ENCODE measurements around the gene LRRC66.

LRRC66 gene

GRCh38 chr4:52006887-52007286 is 13.3 kb downstream of the LRRC66 start:
- no peak for DNase-seq

DNA sequence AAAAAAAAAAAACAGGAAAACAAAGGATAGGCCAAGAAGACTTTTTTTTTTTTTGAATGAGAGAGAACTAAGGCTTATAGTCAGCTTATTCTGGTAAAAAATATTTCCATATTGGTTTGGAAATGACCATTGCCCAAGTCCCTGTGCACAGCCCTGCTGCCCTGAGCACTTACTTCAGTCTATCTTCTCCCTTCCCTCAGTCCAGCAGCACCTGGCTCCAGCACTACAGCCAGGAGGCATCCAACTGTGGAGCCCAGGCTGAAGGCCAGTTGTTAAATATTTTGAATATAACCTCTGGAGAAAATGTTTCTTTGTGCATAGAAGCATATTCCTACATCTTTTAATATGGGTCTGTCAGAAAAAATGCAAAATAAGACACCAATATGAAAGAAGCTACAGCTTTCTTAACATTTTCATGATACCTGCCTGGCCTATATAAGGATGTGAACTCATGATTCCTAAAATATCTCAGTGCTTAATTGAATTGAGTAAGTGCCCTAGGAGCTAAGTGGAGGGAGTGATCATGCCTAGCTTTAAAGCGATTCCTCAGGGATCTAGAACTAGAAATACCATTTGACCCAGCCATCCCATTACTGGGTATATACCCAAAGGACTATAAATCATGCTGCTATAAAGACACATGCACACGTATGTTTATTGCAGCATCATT is 14.4 kb downstream of the LRRC66 start:
- no peak for DNase-seq

DNA sequence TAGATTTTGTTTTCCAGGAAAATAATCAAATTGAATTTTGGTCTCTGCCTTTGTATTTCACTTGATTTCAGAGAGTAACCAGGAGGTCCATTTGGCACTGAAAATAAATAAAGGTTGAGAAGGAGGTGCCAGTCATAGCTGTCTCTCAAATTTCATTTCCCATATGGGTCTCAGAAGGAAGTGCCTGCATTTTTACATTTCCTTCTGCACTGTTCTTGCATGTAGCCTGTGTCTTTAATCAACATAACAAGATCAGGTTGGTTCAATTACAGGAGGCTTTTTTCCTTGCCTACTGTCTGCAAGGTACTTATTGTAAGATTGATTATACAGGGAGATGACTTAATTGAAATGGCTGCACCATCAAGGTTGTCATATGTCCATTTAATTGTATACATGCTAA is 15.7 kb downstream of the LRRC66 start:
- no peak for DNase-seq

DNA sequence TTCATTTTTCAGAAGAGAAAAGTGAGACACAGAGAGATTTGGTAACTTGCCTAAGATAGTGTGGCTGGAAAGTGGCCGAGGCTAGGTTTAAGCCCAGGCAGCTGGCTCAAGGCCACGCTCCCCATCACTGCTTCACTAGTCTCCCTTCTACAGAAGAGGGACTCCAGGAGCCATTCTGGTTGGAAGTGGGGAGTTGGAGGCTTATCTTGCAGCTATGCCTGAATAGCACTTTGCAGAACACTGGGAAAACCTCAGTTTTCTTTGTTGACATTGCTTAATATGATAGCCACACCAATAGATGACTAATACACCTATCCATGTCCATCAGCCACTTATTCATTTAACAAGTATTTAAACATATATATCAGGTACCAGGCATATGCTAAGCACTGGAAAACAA is 18.5 kb downstream of the LRRC66 start:
- DNase-seq, result no peak

DNA sequence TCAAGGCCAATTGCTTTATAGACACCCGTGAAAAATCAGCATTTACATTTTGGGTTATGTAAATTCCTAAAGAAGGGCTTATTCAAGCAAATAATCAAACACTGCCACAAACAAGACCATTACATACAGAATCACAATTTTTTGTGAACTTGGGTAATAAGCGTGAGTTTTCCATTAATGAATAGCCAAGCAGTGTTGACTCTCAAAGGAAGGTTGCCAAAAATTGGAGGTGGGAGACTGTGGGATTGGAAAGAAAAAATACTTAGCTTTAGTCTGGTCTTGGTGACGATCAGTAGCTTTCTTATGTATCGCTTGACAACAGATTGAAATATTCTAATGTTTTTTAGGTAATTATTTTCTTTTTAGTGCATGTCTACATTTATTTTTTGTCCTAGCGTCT is 20.9 kb downstream of the LRRC66 start:
- DNase-seq, result no peak

GRCh38 chr4:51998837-51999236 is 21.3 kb downstream of the LRRC66 start:
- no peak for DNase-seq

GRCh38 chr4:51997647-51998046 is 22.5 kb downstream of the LRRC66 start:
- DNase-seq, result no peak

- DNase-seq, result no peak
Measured at GRCh38 chr4:51995647-51996220, 24.4 kb downstream of the LRRC66 start.

- DNase-seq, result no peak
Measured at GRCh38 chr4:51965862-51966261, 54.3 kb downstream of the LRRC66 start.

- no peak for DNase-seq
Measured at GRCh38 chr4:51963841-51964517, 56.2 kb downstream of the LRRC66 start.

GRCh38 chr4:51960486-51960885 is 59.7 kb downstream of the LRRC66 start:
- no peak for DNase-seq

- DNase-seq, result no peak
Measured at GRCh38 chr4:51958199-51958968, 61.8 kb downstream of the LRRC66 start.
